Duodenal mucosa (tissue), 2 donors: Measurements from ENCODE around the gene RELCH.

Experiments used
- H3K27ac ChIP-seq: one replicate; pipeline ENCODE4 v1.7.0; 2013; ENCODE audit warnings: low read depth, low read length
- H3K27me3 ChIP-seq, 2 donors: one replicate each; pipeline ENCODE4 v1.7.0; 2013; ENCODE audit warnings: low read length in 2 of 2, control low read depth in 1 of 2; ENCODE audit not compliant: insufficient read depth in 2 of 2, control insufficient read depth in 1 of 2
- H3K36me3 ChIP-seq, 2 donors: one replicate each; pipeline ENCODE4 v1.7.0; 2013; ENCODE audit warnings: low read length in 2 of 2, control low read depth in 1 of 2; ENCODE audit not compliant: insufficient read depth in 2 of 2, control insufficient read depth in 1 of 2
- H3K4me1 ChIP-seq, 2 donors: one replicate each; pipeline ENCODE4 v1.7.0; 2013; ENCODE audit warnings: low read length in 2 of 2, control low read depth in 1 of 2; ENCODE audit not compliant: insufficient read depth in 2 of 2, control insufficient read depth in 1 of 2
- H3K4me3 ChIP-seq, 2 donors: one replicate each; pipeline ENCODE4 v1.7.0; 2013; ENCODE audit warnings: low read length in 2 of 2, low read depth in 1 of 2
- H3K9ac ChIP-seq, 2 donors: one replicate each; pipeline ENCODE4 v1.7.0; 2013; ENCODE audit warnings: low read length in 2 of 2, low read depth in 1 of 2
- H3K9me3 ChIP-seq, 2 donors: one replicate each; pipeline ENCODE4 v1.7.0; 2013; ENCODE audit warnings: low read length in 2 of 2, control low read depth in 1 of 2; ENCODE audit not compliant: control insufficient read depth in 1 of 2

Gene RELCH

GRCh38 chr18:62300359-62300963, 113.4 kb downstream of the RELCH start:
- Histone ChIP-seq H3K4me1 (peaks cover 0 to 5% of the 10 kb centered on the region in 2 donors), H3K27ac (no peak overlapping the region), H3K36me3 (peaks cover 36 to 58% of the 10 kb centered on the region in 2 donors)

GRCh38 chr18:62301322-62301721, 114.3 kb downstream of the RELCH start:
- H3K4me3 ChIP-seq = no peak overlapping the region
- peaks cover 0 to 5% of the 10 kb centered on the region in 2 donors for H3K4me1 ChIP-seq
- no peak overlapping the region for H3K27ac ChIP-seq
- H3K27me3 ChIP-seq = no peaks in the 10 kb centered on the region
- H3K36me3 ChIP-seq = peaks cover 39 to 60% of the 10 kb centered on the region in 2 donors
- H3K9me3 ChIP-seq = no peaks in the 10 kb centered on the region
- no peak overlapping the region for H3K9ac ChIP-seq

More at GRCh38 chr18:62300359-62300963, 113.4 kb downstream of the RELCH start:
- H3K27me3 ChIP-seq = no peaks in the 10 kb centered on the region
- H3K9me3 ChIP-seq = no peaks in the 10 kb centered on the region
- H3K9ac ChIP-seq = no peak overlapping the region
- no peak overlapping the region for H3K4me3 ChIP-seq

- Histone ChIP-seq H3K9me3 (no peaks in the 10 kb centered on the region), H3K9ac (no peak overlapping the region), H3K4me1 (no peaks in the 10 kb centered on the region), H3K27ac (no peak overlapping the region), H3K36me3 (peaks cover 5 to 16% of the 10 kb centered on the region in 2 donors), H3K4me3 (no peak overlapping the region), H3K27me3 (no peaks in the 10 kb centered on the region)
Measured at GRCh38 chr18:62312851-62313250, 125.8 kb downstream of the RELCH start.

GRCh38 chr18:62318228-62319180, 131.4 kb downstream of the RELCH start:
- Histone ChIP-seq H3K9ac (no peak overlapping the region), H3K27ac (no peak overlapping the region), H3K27me3 (peaks cover 0 to 4% of the 10 kb centered on the region in 2 donors), H3K9me3 (no peaks in the 10 kb centered on the region), H3K4me1 (no peaks in the 10 kb centered on the region), H3K4me3 (no peak overlapping the region), H3K36me3 (no peaks in the 10 kb centered on the region)

GRCh38 chr18:62321201-62321600, 134.1 kb downstream of the RELCH start:
- Histone ChIP-seq H3K27me3 (peaks cover 0 to 13% of the 10 kb centered on the region in 2 donors), H3K9ac (no peak overlapping the region), H3K27ac (no peak overlapping the region), H3K4me1 (peaks cover 16 to 19% of the 10 kb centered on the region in 2 donors), H3K9me3 (no peaks in the 10 kb centered on the region), H3K4me3 (no peak overlapping the region), H3K36me3 (no peaks in the 10 kb centered on the region)

DNA sequence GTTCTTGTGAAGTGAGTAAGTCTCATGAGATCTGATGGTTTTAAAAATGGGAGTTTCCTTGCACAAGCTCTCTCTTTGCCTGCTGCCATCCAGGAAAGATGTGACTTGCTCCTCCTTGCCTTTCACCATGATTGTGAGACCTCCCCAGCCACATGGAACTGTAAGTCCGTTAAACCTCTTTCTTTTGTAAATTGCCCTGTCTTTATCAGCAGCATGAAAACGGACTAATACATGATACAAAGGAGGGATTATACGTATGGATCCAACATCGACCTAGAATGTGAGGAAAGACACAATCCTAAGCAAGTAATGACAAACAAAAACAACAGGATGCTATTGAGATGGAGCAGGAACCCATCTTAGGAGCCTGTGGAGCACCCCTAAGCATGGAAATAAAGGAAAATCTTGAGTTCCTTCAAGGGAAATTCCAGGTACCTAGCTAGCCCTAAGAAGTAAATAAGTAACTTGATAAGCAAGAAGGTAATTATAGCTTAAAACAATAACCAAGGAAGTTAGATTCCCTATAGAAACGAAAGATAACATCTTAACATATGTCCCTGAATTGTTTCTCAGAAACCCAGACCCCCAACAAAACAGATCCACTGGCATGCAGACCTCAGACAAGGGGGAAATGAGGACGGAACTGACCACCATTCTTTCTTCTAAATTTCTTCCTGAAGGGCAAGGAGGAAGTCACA, 136.6 kb downstream of the RELCH start:
- no peak overlapping the region for H3K9ac ChIP-seq
- no peaks in the 10 kb centered on the region for H3K36me3 ChIP-seq
- H3K9me3 ChIP-seq = no peaks in the 10 kb centered on the region
- H3K27me3 ChIP-seq = peaks cover 8 to 26% of the 10 kb centered on the region in 2 donors
- no peak overlapping the region for H3K27ac ChIP-seq
- peak overlapping the region; percentile 45 to 59 for H3K4me3 ChIP-seq
- peaks cover 22 to 27% of the 10 kb centered on the region in 2 donors for H3K4me1 ChIP-seq

GRCh38 chr18:62324181-62324828, 137.2 kb downstream of the RELCH start:
- Histone ChIP-seq H3K4me1 (peaks cover 29 to 34% of the 10 kb centered on the region in 2 donors), H3K9ac (peak overlapping the region in 1 of 2 donors; percentile 14), H3K27me3 (peaks cover 11 to 26% of the 10 kb centered on the region in 2 donors), H3K27ac (no peak overlapping the region), H3K9me3 (no peaks in the 10 kb centered on the region), H3K4me3 (peak overlapping the region; percentile 45 to 59), H3K36me3 (no peaks in the 10 kb centered on the region)

DNA sequence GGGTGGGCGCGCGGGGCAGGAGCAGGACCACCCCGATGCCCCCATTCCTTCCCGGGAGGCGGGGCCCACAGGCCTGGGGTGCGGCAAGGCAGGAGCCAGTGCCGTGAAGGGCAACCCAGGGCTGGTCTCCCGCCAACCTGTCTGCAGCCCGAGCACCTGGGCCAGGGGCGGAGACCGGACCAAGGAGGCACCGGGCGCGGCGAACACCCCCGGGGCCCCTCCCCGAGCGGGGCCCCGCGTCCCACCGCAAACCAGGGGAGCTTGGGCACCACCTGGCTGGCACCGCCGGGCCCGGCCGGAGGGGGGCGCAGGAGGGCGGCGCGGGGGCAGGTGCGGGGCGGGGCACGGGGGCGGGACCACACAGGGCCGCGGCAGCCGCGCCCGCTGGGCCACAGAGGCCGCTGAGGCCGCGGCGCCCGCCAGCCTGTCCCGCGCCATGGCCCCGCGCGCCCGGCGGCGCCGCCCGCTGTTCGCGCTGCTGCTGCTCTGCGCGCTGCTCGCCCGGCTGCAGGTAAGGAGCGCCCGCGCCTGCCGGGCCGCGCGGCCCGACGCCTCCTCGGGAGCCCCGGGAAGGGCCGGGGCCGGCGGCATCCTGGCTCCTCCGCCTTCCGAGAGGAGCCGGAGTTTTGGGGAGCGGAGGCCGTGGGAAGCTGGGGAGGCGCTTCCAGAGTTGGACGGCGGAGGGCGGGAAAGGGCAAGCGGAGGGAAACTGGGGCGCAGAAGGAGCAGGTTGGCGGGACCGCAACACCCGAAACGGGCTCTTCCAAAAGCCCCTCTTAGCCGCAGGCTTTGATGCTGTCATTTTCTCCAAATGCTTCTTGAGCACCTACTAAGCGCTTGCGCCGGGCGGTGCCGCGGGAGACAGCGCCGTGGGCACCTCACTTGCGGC, 138.1 kb downstream of the RELCH start, which contains the start of gene TNFRSF11A:
TNFRSF11A (plus strand) TSS at position 394 of the 889 bp plus-strand sequence; CDS start at position 437, 43 bp downstream.
- Histone ChIP-seq H3K36me3 (no peaks in the 10 kb centered on the region), H3K27me3 (peaks cover 18 to 26% of the 10 kb centered on the region in 2 donors), H3K27ac (no peak within 1 kb of the TSS), H3K4me3 (peak within 1 kb of the TSS; percentile 81 to 92), H3K4me1 (peaks cover 37 to 43% of the 10 kb centered on the region in 2 donors), H3K9me3 (no peaks in the 10 kb centered on the region), H3K9ac (peak within 1 kb of the TSS; percentile 82 to 86)
